Activated naive CD4-positive, alpha-beta T cell treated with anti-CD3 and anti-CD28 coated beads for 36 hours (primary cell): ENCODE measurements around the gene RPL18. TPM values are rescaled to one million over a fixed set of nuclear protein-coding genes. Genes with fewer than 3 reads are reported as not detected.

Source experiments
- CTCF ChIA-PET: fragments of 350-600 bp; sonication (Branson Sonifier 250); formaldehyde crosslinking; loops from one replicate; lab custom pipeline; 2021; ENCODE audit warnings: antibody characterized with exemption; lab: Charles Lee
- DNase-seq: peaks from one replicate; pipeline ENCODE4 v3.0.0-alpha.2; 2020
- H3K27ac Mint-ChIP-seq: one replicate; pipeline ENCODE4 v1.8.0; 2021; ENCODE audit warnings: mild to moderate bottlenecking, mixed read lengths
- H3K27me3 Mint-ChIP-seq: one replicate; pipeline ENCODE4 v1.8.0; 2021; ENCODE audit warnings: low read depth, mixed read lengths
- H3K36me3 Mint-ChIP-seq: one replicate; pipeline ENCODE4 v1.8.0; 2021; ENCODE audit warnings: low read depth, mixed read lengths
- H3K4me1 Mint-ChIP-seq: one replicate; pipeline ENCODE4 v1.8.0; 2021; ENCODE audit warnings: low read depth, mixed read lengths
- H3K4me3 Mint-ChIP-seq: one replicate; pipeline ENCODE4 v1.8.0; 2021; ENCODE audit warnings: mild to moderate bottlenecking, moderate library complexity, mixed read lengths
- H3K9me3 Mint-ChIP-seq: one replicate; pipeline ENCODE4 v1.8.0; 2021; ENCODE audit warnings: mixed read lengths
- intact Hi-C: fragments of 100-400 bp; cut with micrococcal nuclease; formaldehyde crosslinking; loops from one replicate; pipeline ENCODE4 v1.15.1; 2023
- total RNA-seq, 2 experiments: library from RNA; stranded (reverse); gene quantifications; one replicate each; pipeline ENCODE4 v1.2.3, GENCODE V29; 2021

The RPL18 gene
- total RNA-seq, 2 experiments from 2014 or later = 2,373 to 2,473 TPM

- DNase-seq = no peak
- H3K4me1 Mint-ChIP-seq = peaks cover 43% of the 10 kb centered on the region
- intact Hi-C loops = loop anchor here (1.0 kb wide), 1 partner anchor 12 kb away; the partner anchor contains the start of gene DBP
- peaks cover 20% of the 10 kb centered on the region for H3K36me3 Mint-ChIP-seq
- no peaks in the 10 kb centered on the region for H3K27me3 Mint-ChIP-seq
- CTCF ChIA-PET = no interaction called here
- peak overlapping the region; percentile 79 for H3K4me3 Mint-ChIP-seq
- no peaks in the 10 kb centered on the region for H3K9me3 Mint-ChIP-seq
- H3K27ac Mint-ChIP-seq = peak overlapping the region; percentile 95
These were observed 6.1 kb upstream of the RPL18 start for GRCh38 chr19:48624791-48625723.

- intact Hi-C loops = loop anchor here (1.0 kb wide), 1 partner anchor 13 kb away; the partner anchor contains the start of gene DBP
- H3K4me1 Mint-ChIP-seq = peaks cover 50% of the 10 kb centered on the region
- H3K36me3 Mint-ChIP-seq = peaks cover 25% of the 10 kb centered on the region
These were observed 5.2 kb upstream of the RPL18 start for GRCh38 chr19:48624067-48624594.

GRCh38 chr19:48623556-48624066 lies 4.6 kb upstream of the RPL18 start:
- H3K4me3 Mint-ChIP-seq = peak overlapping the region; percentile 79
- intact Hi-C loops = loop anchor here (1.0 kb wide), 1 partner anchor 14 kb away; the partner anchor contains the start of gene DBP
- peaks cover 49% of the 10 kb centered on the region for H3K4me1 Mint-ChIP-seq
- peak overlapping the region; percentile 95 for H3K27ac Mint-ChIP-seq
- CTCF ChIA-PET = interaction anchor here (1.0 kb wide), 1 partner anchor 35 kb away, joined by 3 read pairs; no protein-coding TSS in a partner anchor
- no peak for DNase-seq
- peaks cover 27% of the 10 kb centered on the region for H3K36me3 Mint-ChIP-seq
- H3K27me3 Mint-ChIP-seq = no peaks in the 10 kb centered on the region
- no peaks in the 10 kb centered on the region for H3K9me3 Mint-ChIP-seq

More at GRCh38 chr19:48624067-48624594, 5.2 kb upstream of the RPL18 start:
- Mint-ChIP-seq H3K27ac (peak overlapping the region; percentile 95), H3K9me3 (no peaks in the 10 kb centered on the region), H3K4me3 (peak overlapping the region; percentile 79), H3K27me3 (no peaks in the 10 kb centered on the region)
- peak; percentile 98 for DNase-seq
- CTCF ChIA-PET = interaction anchor here (1.0 kb wide), 1 partner anchor 35 kb away, joined by 3 read pairs; no protein-coding TSS in a partner anchor

DNA sequence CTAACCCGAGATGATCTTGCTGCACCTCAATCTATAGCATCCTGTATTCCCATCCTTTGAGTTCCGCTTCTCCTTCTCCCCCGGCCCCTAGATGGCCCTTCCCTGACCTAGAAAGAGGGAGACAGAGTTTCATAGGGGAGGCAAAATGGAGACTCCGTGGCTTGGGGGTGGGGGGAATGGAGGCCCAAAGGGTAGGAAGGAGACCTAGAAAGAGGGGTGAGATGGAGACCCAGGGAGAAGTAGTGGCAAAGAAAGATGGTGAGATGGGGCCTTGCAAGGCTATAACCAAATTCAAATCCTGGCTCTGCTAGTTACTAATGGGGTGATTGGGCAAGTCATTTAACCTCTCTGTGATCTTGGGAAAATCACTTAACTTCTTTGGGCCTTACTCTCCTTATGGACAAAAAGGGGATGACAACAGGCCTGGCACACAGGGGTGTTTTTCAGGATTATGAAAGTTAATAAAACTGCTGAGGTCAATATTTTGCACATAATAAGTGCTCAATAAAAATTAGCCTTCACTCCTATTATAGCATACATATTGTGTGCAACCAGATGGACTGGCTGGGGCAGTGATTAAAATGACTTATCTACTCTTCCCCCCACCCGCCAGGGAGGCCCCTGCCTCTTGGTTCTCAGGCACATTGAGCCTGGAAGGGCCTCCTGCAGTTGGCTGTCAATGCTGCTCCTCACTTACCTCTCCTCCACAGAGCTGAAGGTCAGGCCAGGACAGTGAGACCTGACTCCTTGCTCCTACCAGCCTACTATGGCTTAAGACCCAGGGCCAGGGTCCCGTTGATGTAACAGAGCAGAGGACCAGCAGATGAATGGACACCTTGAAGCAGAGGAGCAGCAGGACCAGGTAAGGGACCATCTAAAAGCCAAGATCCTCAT lies 961 bp upstream of the RPL18 start:
- Mint-ChIP-seq H3K27ac (peak overlapping the region; percentile 99), H3K9me3 (no peaks in the 10 kb centered on the region), H3K36me3 (peaks cover 60% of the 10 kb centered on the region), H3K4me1 (peaks cover 60% of the 10 kb centered on the region), H3K4me3 (peak overlapping the region; percentile 99), H3K27me3 (no peaks in the 10 kb centered on the region)
- intact Hi-C loops = loop anchor here (1.0 to 2.0 kb wide), 5 partner anchors 17 to 299 kb away; partner anchors contain the start of genes CYTH2, DBP, GRWD1 and SYNGR4
- DNase-seq = no peak
- CTCF ChIA-PET = interaction anchor here (1.0 kb wide), 1 partner anchor 30 kb away, joined by 4 read pairs; no protein-coding TSS in a partner anchor

- H3K4me1 Mint-ChIP-seq = peaks cover 47% of the 10 kb centered on the region
- intact Hi-C loops = loop anchor here (2.0 kb wide), 1 partner anchor 174 kb away; the partner anchor contains the start of gene GRWD1
- no peak for DNase-seq
- peak overlapping the region; percentile 99 for H3K4me3 Mint-ChIP-seq
- peaks cover 59% of the 10 kb centered on the region for H3K36me3 Mint-ChIP-seq
- CTCF ChIA-PET = no interaction called here
- peak overlapping the region; percentile 99 for H3K27ac Mint-ChIP-seq
- H3K27me3 Mint-ChIP-seq = no peaks in the 10 kb centered on the region
- no peaks in the 10 kb centered on the region for H3K9me3 Mint-ChIP-seq
These were observed 581 bp downstream of the RPL18 start for GRCh38 chr19:48618278-48618915.

DNA sequence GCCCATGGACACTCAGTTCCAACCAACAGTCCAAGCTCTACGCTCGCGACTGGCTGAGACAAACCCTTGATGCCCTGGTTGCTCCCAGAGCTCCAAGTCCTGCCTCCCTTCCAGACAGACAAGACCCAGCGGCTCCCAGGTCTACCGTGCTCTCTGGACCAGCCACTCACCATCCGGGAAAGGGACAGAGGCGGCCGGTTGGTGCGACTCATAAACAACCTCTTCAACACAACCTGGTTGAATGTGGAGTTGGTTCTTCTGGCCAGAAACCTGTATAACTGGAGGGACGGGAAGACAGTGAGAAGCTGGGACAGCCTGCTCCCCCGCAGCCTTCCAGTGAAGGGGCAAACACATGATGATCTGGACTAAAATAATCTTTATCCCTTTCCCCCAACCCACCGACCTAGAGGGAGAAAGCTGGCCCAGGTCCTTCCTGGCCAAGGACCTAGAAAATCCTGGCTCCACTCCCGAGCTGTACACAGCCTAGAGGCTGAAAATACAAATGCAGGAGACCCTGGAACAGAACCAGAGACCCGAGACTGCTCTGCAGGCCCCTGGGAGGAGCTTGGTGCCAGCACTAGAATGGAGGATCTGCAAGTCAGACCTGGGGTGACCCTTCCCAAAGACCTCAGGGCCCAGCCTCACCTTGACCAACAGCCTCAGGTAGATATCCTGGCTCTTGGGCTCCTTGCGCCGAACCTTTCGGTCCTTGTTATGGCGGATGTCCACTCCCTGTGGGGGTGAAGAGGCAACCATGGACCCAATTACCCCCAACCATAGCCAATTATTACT lies 1.6 kb downstream of the RPL18 start:
- intact Hi-C loops = no loop called here
- H3K4me1 Mint-ChIP-seq = peaks cover 41% of the 10 kb centered on the region
- no peaks in the 10 kb centered on the region for H3K9me3 Mint-ChIP-seq

GRCh38 chr19:48616491-48617056 lies 2.4 kb downstream of the RPL18 start:
- Mint-ChIP-seq H3K36me3 (peaks cover 51% of the 10 kb centered on the region), H3K9me3 (no peaks in the 10 kb centered on the region), H3K27ac (peak overlapping the region; percentile 8), H3K27me3 (no peaks in the 10 kb centered on the region), H3K4me3 (peak overlapping the region; percentile 99), H3K4me1 (peaks cover 36% of the 10 kb centered on the region)
- CTCF ChIA-PET = interaction anchor here (1.2 to 1.4 kb wide), 2 partner anchors 8 to 29 kb away, joined by 3 read pairs; no protein-coding TSS in a partner anchor
- DNase-seq = no peak
- intact Hi-C loops = no loop called here

More for the DNA sequence above, 1.6 kb downstream of the RPL18 start:
- CTCF ChIA-PET = interaction anchor here (1.2 to 1.4 kb wide), 2 partner anchors 9 to 30 kb away, joined by 3 read pairs; no protein-coding TSS in a partner anchor
- Mint-ChIP-seq H3K36me3 (peaks cover 55% of the 10 kb centered on the region), H3K27ac (peak overlapping the region; percentile 99), H3K27me3 (no peaks in the 10 kb centered on the region), H3K4me3 (peak overlapping the region; percentile 99)
- DNase-seq = no peak

DNA sequence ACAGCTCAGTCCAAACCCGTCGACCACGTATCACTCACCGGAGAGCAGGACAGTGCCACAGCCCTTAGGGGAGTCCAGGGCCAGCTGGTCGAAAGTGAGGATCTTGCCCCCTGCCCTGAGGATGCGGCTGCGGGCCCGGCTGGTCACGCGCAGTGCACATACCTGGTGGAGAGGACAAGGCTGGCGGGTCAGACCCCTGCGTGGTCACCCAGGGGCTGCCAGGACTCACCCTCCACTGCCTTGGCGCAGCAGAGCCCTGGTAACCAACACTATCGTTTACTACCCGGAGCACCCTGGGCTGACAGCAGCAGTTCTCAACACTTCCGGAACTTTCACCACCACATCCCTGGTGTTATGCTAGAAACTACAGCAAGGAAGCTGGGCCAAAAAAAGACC lies 2.9 kb downstream of the RPL18 start:
- H3K27ac Mint-ChIP-seq = no peak overlapping the region
- CTCF ChIA-PET = interaction anchor here (1.2 kb wide), 1 partner anchor 29 kb away, joined by 3 read pairs; no protein-coding TSS in a partner anchor
- H3K27me3 Mint-ChIP-seq = no peaks in the 10 kb centered on the region
- peaks cover 32% of the 10 kb centered on the region for H3K4me1 Mint-ChIP-seq
- no peak for DNase-seq
- peak overlapping the region; percentile 99 for H3K4me3 Mint-ChIP-seq
- intact Hi-C loops = no loop called here
- H3K36me3 Mint-ChIP-seq = peaks cover 48% of the 10 kb centered on the region
- no peaks in the 10 kb centered on the region for H3K9me3 Mint-ChIP-seq

- DNase-seq = no peak
- CTCF ChIA-PET = no interaction called here
- Mint-ChIP-seq H3K27ac (no peak overlapping the region), H3K36me3 (peaks cover 48% of the 10 kb centered on the region), H3K4me3 (peak overlapping the region; percentile 39), H3K4me1 (peaks cover 32% of the 10 kb centered on the region), H3K27me3 (no peaks in the 10 kb centered on the region), H3K9me3 (no peaks in the 10 kb centered on the region)
- intact Hi-C loops = no loop called here
These were observed 3.5 kb downstream of the RPL18 start for GRCh38 chr19:48615231-48616040.
